GM12878 (cell line): Measurements from ENCODE around the gene WDR12. TPM values are rescaled to one million over a fixed set of nuclear protein-coding genes. Genes with fewer than 3 reads are reported as not detected.

Source experiments
- ATAC-seq: fragments of 200-7000 bp; cut with Tn5 transposase; 3 replicates; pipeline ENCODE4 v1.9.1; 2020; ENCODE audit warnings: mild to moderate bottlenecking, moderate library complexity
- BruUV-seq: library from RNA; stranded (reverse); fragments of 400-500 nt; replicated peaks from 2 replicates; lab custom pipeline; 2021; lab: Mats Ljungman, UMichigan
- CTCF ChIA-PET: fragments of 300-600 bp; sonication (Branson Sonifier 250); formaldehyde crosslinking; extraction: SDS; loops from one replicate; lab custom pipeline; 2021; ENCODE audit warnings: inconsistent platforms; lab: Yijun Ruan, JAX
- POLR2A ChIA-PET: fragments of 350-600 bp; formaldehyde crosslinking; extraction: SDS; loops from one replicate; lab custom pipeline; 2021; ENCODE audit warnings: inconsistent platforms; lab: Charles Lee
- RAD21 ChIA-PET: fragments of 300-600 bp; sonication (Branson Sonifier 250); formaldehyde crosslinking; loops from one replicate; lab custom pipeline; 2023; ENCODE audit warnings: antibody characterized with exemption; ENCODE audit not compliant: unreplicated experiment; lab: Charles Lee
- SMC1A ChIA-PET: fragments of 300-600 bp; sonication (Branson Sonifier 250); formaldehyde crosslinking; loops from one replicate; lab custom pipeline; 2023; ENCODE audit not compliant: unreplicated experiment, uncharacterized antibody; lab: Charles Lee
- DNase-seq: peaks from one replicate; pipeline ENCODE4 v3.0.0-alpha.2; 2011; ENCODE audit warnings: low read depth, low spot score
- FAIRE-seq: peaks from 3 replicates; lab custom pipeline; 2011; peaks lifted over from hg19 to GRCh38; lab: Jason Lieb, UNC
- H2AFZ ChIP-seq: 2 replicates; pipeline ENCODE4 v1.6.0; 2011; ENCODE audit warnings: low read depth, low read length, control low read depth; ENCODE audit not compliant: control insufficient read depth
- H3K27ac ChIP-seq: 2 replicates; pipeline ENCODE4 v1.5.1; 2011; ENCODE audit warnings: control low read depth; ENCODE audit not compliant: control insufficient read depth, insufficient read depth
- H3K27me3 ChIP-seq, 2 experiments: replicated peaks in 1 of 2; 2 replicates each; pipeline versions ENCODE4 v1.6.0 to v1.6.1; 2011; ENCODE audit warnings: low read length in 1 of 2; ENCODE audit not compliant: control insufficient read depth in 2 of 2, insufficient read depth in 2 of 2
- H3K36me3 ChIP-seq, 2 experiments: 2 replicates each; pipeline ENCODE4 v1.5.1; 2011; ENCODE audit warnings: low read length in 1 of 2; ENCODE audit not compliant: control insufficient read depth in 2 of 2, insufficient read depth in 2 of 2
- H3K4me1 ChIP-seq: 2 replicates; pipeline ENCODE4 v1.6.1; 2011; ENCODE audit warnings: mild to moderate bottlenecking, low read length, moderate library complexity, mixed read lengths; ENCODE audit not compliant: control insufficient read depth, insufficient read depth
- H3K4me2 ChIP-seq: 2 replicates; pipeline ENCODE4 v1.6.0; 2011; ENCODE audit warnings: control low read depth; ENCODE audit not compliant: control insufficient read depth, insufficient read depth
- H3K4me3 ChIP-seq: fragments of 200-600 bp; sonication (generic); 2 replicates; pipeline ENCODE4 v1.5.1; 2016
- H3K79me2 ChIP-seq: 2 replicates; pipeline ENCODE4 v1.6.0; 2011; ENCODE audit warnings: low read length; ENCODE audit not compliant: control insufficient read depth, insufficient read depth
- H3K9ac ChIP-seq: 2 replicates; pipeline ENCODE4 v1.8.0; 2011; ENCODE audit warnings: low read length, control low read depth, mixed read lengths; ENCODE audit not compliant: control insufficient read depth, insufficient read depth
- H3K9me3 ChIP-seq: replicated peaks from 3 replicates; pipeline ENCODE4 v1.5.1; 2011; ENCODE audit warnings: mild to moderate bottlenecking, low read length; ENCODE audit not compliant: control insufficient read depth, insufficient read depth
- H4K20me1 ChIP-seq: 2 replicates; pipeline ENCODE4 v1.6.0; 2011; ENCODE audit not compliant: control insufficient read depth, insufficient read depth
- MYB ChIP-seq: fragments of 150-350 bp; IDR thresholded peaks from 2 replicates; pipeline ENCODE4 v1.6.1; 2014; ENCODE audit warnings: mild to moderate bottlenecking, low read depth, low read length, borderline replicate concordance
- WGBS: methylation state at CpG from one replicate; pipeline ENCODE4 v1.1.6; 2016; ENCODE audit warnings: low lambda C conversion rate; ENCODE audit not compliant: insufficient replicate concordance, insufficient coverage; ENCODE audit errors: missing lambda C conversion rate; 5-methylcytosine and 5-hydroxymethylcytosine counted together
- in situ Hi-C: fragments of 300-500 bp; cut with MboI; formaldehyde crosslinking; loops from 9 replicates; pipeline ENCODE4 v1.14.3; 2018; ENCODE audit warnings: mixed read lengths
- intact Hi-C: fragments of 100-400 bp; cut with micrococcal nuclease; formaldehyde crosslinking; loops from one replicate; pipeline ENCODE4 v1.14.2; 2022; ENCODE audit not compliant: unreplicated experiment
- polyA plus RNA-seq, 11 experiments: library from polyadenylated mRNA; depleted of rRNA in 4 of 11; unstranded in 6 of 11; stranded (reverse) in 5 of 11; fragments of >200 nt; fragmentation: Nextera tagmentation in 4 of 11; fragmentation: Illumina TruSeq in 1 of 11; extraction: Ambion mirVana in 4 of 11; extraction: Trizol in 1 of 11; gene quantifications; 1 replicate in 1 of 11; 2 replicates in 10 of 11; pipeline versions ENCODE4 v1.2.1 to v1.2.3, GENCODE V29; 2011 to 2016; ENCODE audit warnings: inconsistent platforms in 2 of 11, missing spikeins in 2 of 11, low read depth in 1 of 11
- total RNA-seq, 4 experiments: library from RNA; depleted of rRNA in 3 of 4; stranded (reverse); fragments of >200 nt in 3 of 4; fragmentation: Illumina TruSeq in 1 of 4; extraction: Trizol in 1 of 4; gene quantifications; 2 replicates each; pipeline versions ENCODE4 v1.2.1 to v1.2.3, GENCODE V29; 2013 to 2021
- TF ChIP-seq, protein P1 (sequence below): IDR thresholded peaks from 2 replicates; pipeline ENCODE4 v1.6.1; 2011; ENCODE audit warnings: borderline replicate concordance, low read depth, mild to moderate bottlenecking, moderate library complexity, mixed read lengths, low read length; ENCODE audit not compliant: insufficient read depth; ENCODE audit errors: extremely low read length
- TF ChIP-seq, protein P2 (sequence below): fragments of 150-350 bp; IDR thresholded peaks from 2 replicates; pipeline ENCODE4 v1.6.1; 2014; ENCODE audit warnings: mild to moderate bottlenecking, low read depth, low read length
- TF ChIP-seq, protein P3 (sequence below): fragments of 450-650 bp; IDR thresholded peaks from 2 replicates; pipeline ENCODE4 v1.6.1; 2017; ENCODE audit warnings: mild to moderate bottlenecking, low read depth, inconsistent platforms; ENCODE audit not compliant: poor library complexity, severe bottlenecking
- TF ChIP-seq, protein P4 (sequence below): fragments of 450-650 bp; IDR thresholded peaks from 2 replicates; pipeline ENCODE4 v1.6.1; 2017; ENCODE audit warnings: low read depth, mild to moderate bottlenecking, moderate library complexity

The WDR12 gene
- total and polyA plus RNA-seq, 10 of the 15 experiments (the other 5 are each of a cell fraction or from before 2014, with no cell fraction given) = 52.9 to 256 (median 108) TPM

- no TSS peak for BruUV-seq
- in situ Hi-C loops = no loop called here
- Histone ChIP-seq H3K9me3 (no peaks in the 10 kb centered on the region), H3K4me2 (no peak overlapping the region), H3K79me2 (no peaks in the 10 kb centered on the region), H3K9ac (no peak overlapping the region), H3K4me1 (no peaks in the 10 kb centered on the region), H2AFZ (no peak overlapping the region), H3K36me3 (no peaks in the 10 kb centered on the region), H4K20me1 (no peaks in the 10 kb centered on the region), H3K27ac (no peak overlapping the region), H3K4me3 (no peak overlapping the region), H3K27me3 (no peaks in the 10 kb centered on the region)
- 90% methylated on average over 3 of the region's 3 CpGs for WGBS
- intact Hi-C loops = no loop called here
- DNase-seq = no peak
- SMC1A ChIA-PET = no interaction called here
- ATAC-seq = no peak
- TF ChIP-seq, protein P1, sequence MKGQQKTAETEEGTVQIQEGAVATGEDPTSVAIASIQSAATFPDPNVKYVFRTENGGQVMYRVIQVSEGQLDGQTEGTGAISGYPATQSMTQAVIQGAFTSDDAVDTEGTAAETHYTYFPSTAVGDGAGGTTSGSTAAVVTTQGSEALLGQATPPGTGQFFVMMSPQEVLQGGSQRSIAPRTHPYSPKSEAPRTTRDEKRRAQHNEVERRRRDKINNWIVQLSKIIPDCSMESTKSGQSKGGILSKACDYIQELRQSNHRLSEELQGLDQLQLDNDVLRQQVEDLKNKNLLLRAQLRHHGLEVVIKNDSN = no peak
- TF ChIP-seq, protein P2, sequence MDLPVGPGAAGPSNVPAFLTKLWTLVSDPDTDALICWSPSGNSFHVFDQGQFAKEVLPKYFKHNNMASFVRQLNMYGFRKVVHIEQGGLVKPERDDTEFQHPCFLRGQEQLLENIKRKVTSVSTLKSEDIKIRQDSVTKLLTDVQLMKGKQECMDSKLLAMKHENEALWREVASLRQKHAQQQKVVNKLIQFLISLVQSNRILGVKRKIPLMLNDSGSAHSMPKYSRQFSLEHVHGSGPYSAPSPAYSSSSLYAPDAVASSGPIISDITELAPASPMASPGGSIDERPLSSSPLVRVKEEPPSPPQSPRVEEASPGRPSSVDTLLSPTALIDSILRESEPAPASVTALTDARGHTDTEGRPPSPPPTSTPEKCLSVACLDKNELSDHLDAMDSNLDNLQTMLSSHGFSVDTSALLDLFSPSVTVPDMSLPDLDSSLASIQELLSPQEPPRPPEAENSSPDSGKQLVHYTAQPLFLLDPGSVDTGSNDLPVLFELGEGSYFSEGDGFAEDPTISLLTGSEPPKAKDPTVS = no peak
- TF ChIP-seq MYB = no peak
- RAD21 ChIA-PET = no interaction called here
- no peak for FAIRE-seq
- POLR2A ChIA-PET = no interaction called here
- CTCF ChIA-PET = no interaction called here
These were observed 27.5 kb upstream of the WDR12 start for GRCh38 chr2:202938960-202939359.

- CTCF ChIA-PET = no interaction called here
- no peaks in the 10 kb centered on the region for H3K79me2 ChIP-seq
- TF ChIP-seq, protein P3, sequence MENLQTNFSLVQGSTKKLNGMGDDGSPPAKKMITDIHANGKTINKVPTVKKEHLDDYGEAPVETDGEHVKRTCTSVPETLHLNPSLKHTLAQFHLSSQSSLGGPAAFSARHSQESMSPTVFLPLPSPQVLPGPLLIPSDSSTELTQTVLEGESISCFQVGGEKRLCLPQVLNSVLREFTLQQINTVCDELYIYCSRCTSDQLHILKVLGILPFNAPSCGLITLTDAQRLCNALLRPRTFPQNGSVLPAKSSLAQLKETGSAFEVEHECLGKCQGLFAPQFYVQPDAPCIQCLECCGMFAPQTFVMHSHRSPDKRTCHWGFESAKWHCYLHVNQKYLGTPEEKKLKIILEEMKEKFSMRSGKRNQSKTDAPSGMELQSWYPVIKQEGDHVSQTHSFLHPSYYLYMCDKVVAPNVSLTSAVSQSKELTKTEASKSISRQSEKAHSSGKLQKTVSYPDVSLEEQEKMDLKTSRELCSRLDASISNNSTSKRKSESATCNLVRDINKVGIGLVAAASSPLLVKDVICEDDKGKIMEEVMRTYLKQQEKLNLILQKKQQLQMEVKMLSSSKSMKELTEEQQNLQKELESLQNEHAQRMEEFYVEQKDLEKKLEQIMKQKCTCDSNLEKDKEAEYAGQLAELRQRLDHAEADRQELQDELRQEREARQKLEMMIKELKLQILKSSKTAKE = no peak
- TF ChIP-seq, protein P4, sequence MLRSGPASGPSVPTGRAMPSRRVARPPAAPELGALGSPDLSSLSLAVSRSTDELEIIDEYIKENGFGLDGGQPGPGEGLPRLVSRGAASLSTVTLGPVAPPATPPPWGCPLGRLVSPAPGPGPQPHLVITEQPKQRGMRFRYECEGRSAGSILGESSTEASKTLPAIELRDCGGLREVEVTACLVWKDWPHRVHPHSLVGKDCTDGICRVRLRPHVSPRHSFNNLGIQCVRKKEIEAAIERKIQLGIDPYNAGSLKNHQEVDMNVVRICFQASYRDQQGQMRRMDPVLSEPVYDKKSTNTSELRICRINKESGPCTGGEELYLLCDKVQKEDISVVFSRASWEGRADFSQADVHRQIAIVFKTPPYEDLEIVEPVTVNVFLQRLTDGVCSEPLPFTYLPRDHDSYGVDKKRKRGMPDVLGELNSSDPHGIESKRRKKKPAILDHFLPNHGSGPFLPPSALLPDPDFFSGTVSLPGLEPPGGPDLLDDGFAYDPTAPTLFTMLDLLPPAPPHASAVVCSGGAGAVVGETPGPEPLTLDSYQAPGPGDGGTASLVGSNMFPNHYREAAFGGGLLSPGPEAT = no peak
- TF ChIP-seq, protein P2 = no peak
These were observed 23.0 kb upstream of the WDR12 start for GRCh38 chr2:202934456-202934855.

More at GRCh38 chr2:202934456-202934855, 23.0 kb upstream of the WDR12 start:
- H3K4me3 ChIP-seq = no peak overlapping the region
- no peaks in the 10 kb centered on the region for H3K4me1 ChIP-seq
- BruUV-seq = no TSS peak
- DNase-seq (no peak), ATAC-seq (no peak), FAIRE-seq (no peak)
- in situ Hi-C loops (no loop called here), intact Hi-C loops (no loop called here)
- ChIA-PET POLR2A (no interaction called here), RAD21 (no interaction called here), SMC1A (interaction anchor here (0.9 to 1.2 kb wide), 3 partner anchors 9 to 43 kb away, joined by 3 to 5 read pairs (median 4); no protein-coding TSS in a partner anchor)
- H3K4me2 ChIP-seq = no peak overlapping the region
- no peaks in the 10 kb centered on the region for H3K9me3 ChIP-seq
- no peak overlapping the region for H3K27ac ChIP-seq
- H3K27me3 ChIP-seq = no peaks in the 10 kb centered on the region
- H3K9ac ChIP-seq = no peak overlapping the region
- 94% methylated on average over 2 of the region's 2 CpGs for WGBS
- no peaks in the 10 kb centered on the region; a peak in 1 of 4 replicates for H3K36me3 ChIP-seq
- H2AFZ ChIP-seq = no peak overlapping the region
- H4K20me1 ChIP-seq = no peaks in the 10 kb centered on the region
